Nephron progenitor cell (in vitro differentiated cells): Measurements from ENCODE around the gene CD226.
"Not testable (repeated sequence)": the region's sequence is repeated elsewhere in the genome, so short reads cannot be mapped to it uniquely, and the experiment has no call there.

Source experiments
- DNase-seq: peaks from one replicate; pipeline ENCODE4 v3.0.0; 2021
- H3K27ac Mint-ChIP-seq: 2 replicates; pipeline ENCODE4 v1.8.0; 2021; ENCODE audit warnings: mild to moderate bottlenecking, moderate library complexity, mixed read lengths
- H3K27me3 Mint-ChIP-seq: 2 replicates; pipeline ENCODE4 v1.8.0; 2021; ENCODE audit warnings: mild to moderate bottlenecking, low read depth, mixed read lengths; ENCODE audit not compliant: poor library complexity
- H3K36me3 Mint-ChIP-seq: 2 replicates; pipeline ENCODE4 v1.8.0; 2021; ENCODE audit warnings: low read depth, mixed read lengths
- H3K4me1 Mint-ChIP-seq: 2 replicates; pipeline ENCODE4 v1.8.0; 2021; ENCODE audit warnings: mixed read lengths
- H3K4me3 Mint-ChIP-seq: 2 replicates; pipeline ENCODE4 v1.8.0; 2021; ENCODE audit warnings: mild to moderate bottlenecking, moderate library complexity, mixed read lengths
- H3K9me3 Mint-ChIP-seq: 2 replicates; pipeline ENCODE4 v1.8.0; 2021; ENCODE audit warnings: mild to moderate bottlenecking, moderate library complexity, mixed read lengths
- TF ChIP-seq, protein P1 (sequence below): fragments of 200-600 bp; sonication (generic); IDR thresholded peaks from 2 replicates; pipeline ENCODE4 v1.5.0; 2021; ENCODE audit warnings: antibody characterized with exemption

The CD226 gene

DNA sequence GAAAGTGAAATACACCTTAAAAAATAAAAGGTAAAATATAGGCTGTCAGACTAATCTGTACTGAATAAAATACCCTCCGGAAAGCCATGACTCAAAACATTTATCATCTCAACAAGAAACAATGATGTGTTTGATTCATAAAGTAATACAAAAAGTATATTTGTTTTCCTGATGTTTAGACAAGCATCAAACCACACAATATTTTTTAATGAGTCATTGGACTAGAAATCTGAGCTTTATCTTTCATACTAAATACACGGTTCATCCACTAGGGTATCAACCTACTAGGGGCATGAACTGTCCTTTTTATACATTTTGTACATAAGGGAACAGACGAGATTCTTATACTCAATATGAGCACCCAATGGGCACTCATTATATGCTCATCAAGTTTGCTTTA lies 31.3 kb downstream of the CD226 start:
- TF ChIP-seq, protein P1, sequence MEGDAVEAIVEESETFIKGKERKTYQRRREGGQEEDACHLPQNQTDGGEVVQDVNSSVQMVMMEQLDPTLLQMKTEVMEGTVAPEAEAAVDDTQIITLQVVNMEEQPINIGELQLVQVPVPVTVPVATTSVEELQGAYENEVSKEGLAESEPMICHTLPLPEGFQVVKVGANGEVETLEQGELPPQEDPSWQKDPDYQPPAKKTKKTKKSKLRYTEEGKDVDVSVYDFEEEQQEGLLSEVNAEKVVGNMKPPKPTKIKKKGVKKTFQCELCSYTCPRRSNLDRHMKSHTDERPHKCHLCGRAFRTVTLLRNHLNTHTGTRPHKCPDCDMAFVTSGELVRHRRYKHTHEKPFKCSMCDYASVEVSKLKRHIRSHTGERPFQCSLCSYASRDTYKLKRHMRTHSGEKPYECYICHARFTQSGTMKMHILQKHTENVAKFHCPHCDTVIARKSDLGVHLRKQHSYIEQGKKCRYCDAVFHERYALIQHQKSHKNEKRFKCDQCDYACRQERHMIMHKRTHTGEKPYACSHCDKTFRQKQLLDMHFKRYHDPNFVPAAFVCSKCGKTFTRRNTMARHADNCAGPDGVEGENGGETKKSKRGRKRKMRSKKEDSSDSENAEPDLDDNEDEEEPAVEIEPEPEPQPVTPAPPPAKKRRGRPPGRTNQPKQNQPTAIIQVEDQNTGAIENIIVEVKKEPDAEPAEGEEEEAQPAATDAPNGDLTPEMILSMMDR, result no peak
- Mint-ChIP-seq H3K4me3 (no peak overlapping the region), H3K9me3 (no peaks in the 10 kb centered on the region), H3K4me1 (peaks cover 27% of the 10 kb centered on the region), H3K36me3 (no peaks in the 10 kb centered on the region), H3K27ac (no peak overlapping the region), H3K27me3 (peaks cover 2% of the 10 kb centered on the region)
- DNase-seq, result no peak

GRCh38 chr18:69908838-69909237 lies 38.8 kb downstream of the CD226 start:
- H3K27ac Mint-ChIP-seq, result no peak overlapping the region
- no peak for DNase-seq

DNA sequence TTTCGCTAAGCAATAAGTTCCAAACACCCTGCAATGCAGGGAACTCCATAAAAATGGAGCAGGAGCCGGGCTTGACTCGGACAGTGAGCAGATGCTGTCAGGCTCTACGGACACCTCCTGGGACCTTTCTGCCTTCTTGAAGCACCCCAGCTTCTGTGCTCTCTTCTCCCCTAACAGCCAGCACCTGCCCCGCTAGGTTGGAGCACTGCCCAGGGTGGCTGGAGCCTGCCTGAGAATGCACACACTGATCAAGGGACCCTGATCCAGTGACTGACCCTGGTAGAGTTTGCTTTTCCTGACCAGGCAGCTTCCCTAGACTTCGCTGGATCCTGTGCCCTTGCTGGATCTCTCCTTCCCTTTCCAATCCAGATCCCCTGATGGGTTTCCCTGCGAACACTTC lies 40.9 kb downstream of the CD226 start:
- no peak for DNase-seq
- no peaks in the 10 kb centered on the region for H3K4me1 Mint-ChIP-seq
- peaks cover 3% of the 10 kb centered on the region for H3K36me3 Mint-ChIP-seq
- H3K27me3 Mint-ChIP-seq, result peaks cover 3% of the 10 kb centered on the region
- no peak overlapping the region for H3K27ac Mint-ChIP-seq
- TF ChIP-seq, protein P1, result no peak
- no peak overlapping the region for H3K4me3 Mint-ChIP-seq
- no peaks in the 10 kb centered on the region for H3K9me3 Mint-ChIP-seq

More at GRCh38 chr18:69908838-69909237, 38.8 kb downstream of the CD226 start:
- TF ChIP-seq, protein P1, result no peak
- Mint-ChIP-seq H3K4me1 (no peaks in the 10 kb centered on the region), H3K27me3 (no peaks in the 10 kb centered on the region), H3K4me3 (no peak overlapping the region), H3K36me3 (peaks cover 3% of the 10 kb centered on the region), H3K9me3 (no peaks in the 10 kb centered on the region)

DNA sequence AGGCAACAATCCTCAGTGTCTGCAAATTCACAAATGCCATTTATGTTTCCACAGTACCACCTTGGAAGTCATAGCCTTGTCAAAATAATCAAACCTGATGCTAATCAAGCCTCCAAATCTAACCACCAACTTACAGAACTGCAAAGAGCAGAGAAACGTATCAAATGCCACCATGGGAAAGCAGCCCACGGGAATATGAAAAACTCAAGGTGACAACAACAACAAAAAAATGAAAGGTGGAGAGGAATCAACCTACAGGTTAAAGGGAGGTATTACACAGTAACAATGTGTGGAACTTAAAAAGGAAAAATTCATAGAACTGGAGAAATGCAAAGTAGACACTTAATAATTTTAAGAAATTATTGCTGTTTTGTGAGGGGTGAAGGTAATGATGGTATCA lies 46.7 kb downstream of the CD226 start:
- Mint-ChIP-seq H3K27me3 (peaks cover 3% of the 10 kb centered on the region), H3K4me3 (no peak overlapping the region), H3K27ac (no peak overlapping the region), H3K4me1 (no peaks in the 10 kb centered on the region), H3K9me3 (peaks cover 7% of the 10 kb centered on the region), H3K36me3 (no peaks in the 10 kb centered on the region)
- no peak for DNase-seq
- TF ChIP-seq, protein P1, result no peak

DNA sequence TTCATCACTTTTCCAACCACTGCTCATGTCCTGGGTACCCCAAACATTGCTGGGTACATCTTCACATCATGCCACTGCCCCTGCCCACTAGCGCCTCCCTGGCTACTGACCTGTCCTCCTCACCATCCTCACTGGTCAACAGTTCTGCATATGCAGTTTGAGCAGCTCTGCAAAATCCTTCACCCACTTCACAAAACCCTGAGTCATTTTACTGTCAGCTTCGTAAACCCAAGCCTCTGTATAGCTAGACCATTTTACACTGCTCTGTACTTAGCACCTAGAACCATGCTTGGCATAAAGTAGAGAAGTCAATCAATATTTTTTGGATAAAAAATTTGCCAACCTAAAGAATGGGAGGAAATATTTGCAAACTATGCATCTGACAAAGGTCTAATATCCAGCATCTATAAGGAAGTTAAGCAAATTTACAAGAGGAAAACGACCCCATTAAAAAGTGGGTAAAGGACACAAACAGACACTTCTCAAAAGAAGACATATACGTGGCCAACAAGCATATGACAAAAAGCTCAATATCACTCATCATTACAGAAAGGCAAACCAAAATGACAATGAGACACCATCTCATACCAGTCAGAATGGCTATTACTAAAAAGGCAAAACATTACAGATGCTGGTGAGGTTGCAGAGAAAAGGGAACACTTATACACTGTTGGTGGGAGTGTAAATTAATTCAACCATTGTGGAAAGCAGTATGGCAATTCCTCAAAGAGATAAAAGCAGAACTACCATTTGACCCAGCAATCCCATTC lies 48.3 kb downstream of the CD226 start:
- not testable (repeated sequence) for H3K36me3 Mint-ChIP-seq, H3K4me3 Mint-ChIP-seq, H3K27ac Mint-ChIP-seq, H3K27me3 Mint-ChIP-seq, DNase-seq, H3K4me1 Mint-ChIP-seq, H3K9me3 Mint-ChIP-seq

DNA sequence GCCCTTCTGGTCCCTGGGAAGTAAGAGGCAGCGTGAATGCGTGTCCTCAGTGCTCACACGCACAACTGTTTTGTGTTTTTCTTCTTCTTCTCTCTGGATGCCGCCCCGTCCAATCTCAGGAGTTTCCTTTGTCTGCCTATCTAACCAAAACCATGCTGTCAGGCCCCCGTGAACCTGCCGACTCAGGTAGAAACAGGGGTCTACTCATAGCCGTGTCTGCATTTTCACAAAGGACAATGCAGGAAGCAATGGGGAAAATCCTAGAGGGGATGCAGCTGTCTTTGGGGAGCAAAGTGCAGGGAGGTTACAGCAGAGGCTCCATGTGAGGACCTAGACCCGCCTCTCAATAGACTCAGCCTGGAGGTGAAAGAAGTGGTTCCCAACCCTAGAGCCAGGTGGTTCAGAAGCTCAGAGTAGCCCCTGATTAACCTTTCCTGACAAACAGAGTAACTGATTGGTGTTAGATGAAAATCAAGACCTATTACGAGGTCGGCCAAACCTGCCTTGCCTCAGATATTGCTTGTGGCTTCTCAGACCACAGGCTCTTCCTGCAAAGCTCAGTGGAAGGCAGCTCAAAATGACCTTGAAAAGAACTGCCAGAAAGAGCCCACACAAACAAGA lies 49.3 kb downstream of the CD226 start:
- Mint-ChIP-seq H3K9me3 (peaks cover 7% of the 10 kb centered on the region), H3K27ac (peak overlapping the region; percentile 9), H3K4me1 (no peaks in the 10 kb centered on the region), H3K36me3 (no peaks in the 10 kb centered on the region), H3K4me3 (no peak overlapping the region), H3K27me3 (peaks cover 3% of the 10 kb centered on the region)
- no peak for DNase-seq
- TF ChIP-seq, protein P1, result no peak
